HG03060 (cell line): ENCODE results near the gene CDKN2A.
A peak's percentile ranks its signal among the peaks of the same experiment; 100 is the strongest.

ENCODE experiments used
- ATAC-seq: cut with Tn5 transposase; IDR thresholded peaks from one replicate; pipeline ENCODE4 v1.9.1; 2021; ENCODE audit warnings: low read depth, moderate number of reproducible peaks; ENCODE audit not compliant: unreplicated experiment

The CDKN2A gene

GRCh38 chr9:21993893-21994555, at the start of gene CDKN2A:
Gene CDKN2A, minus strand, starts transcription at chr9:21994392.
- ATAC-seq = no peak

- ATAC-seq = no peak
These were observed 49.7 kb upstream of the CDKN2A start for GRCh38 chr9:22043928-22044327.

- no peak for ATAC-seq
These were observed 47.6 kb upstream of the CDKN2A start for GRCh38 chr9:22041775-22042174.

- no peak for ATAC-seq
These were observed 47.2 kb upstream of the CDKN2A start for GRCh38 chr9:22041344-22041743.

GRCh38 chr9:22040760-22041159, 46.6 kb upstream of the CDKN2A start:
- ATAC-seq = no peak

GRCh38 chr9:22039258-22039657, 45.1 kb upstream of the CDKN2A start:
- no peak for ATAC-seq

GRCh38 chr9:22037954-22038690, 43.9 kb upstream of the CDKN2A start:
- no peak for ATAC-seq

- no peak for ATAC-seq
These were observed 42.9 kb upstream of the CDKN2A start for GRCh38 chr9:22036866-22037626.

GRCh38 chr9:22035591-22036011, 41.4 kb upstream of the CDKN2A start:
- no peak for ATAC-seq

GRCh38 chr9:22033012-22033630, 38.9 kb upstream of the CDKN2A start:
- ATAC-seq = no peak

- ATAC-seq = no peak
These were observed 37.6 kb upstream of the CDKN2A start for GRCh38 chr9:22031655-22032411.

GRCh38 chr9:22030101-22030598, 36.0 kb upstream of the CDKN2A start:
- ATAC-seq = peak; percentile 62

GRCh38 chr9:22029231-22029630, 35.0 kb upstream of the CDKN2A start:
- no peak for ATAC-seq

- ATAC-seq = no peak
These were observed 34.2 kb upstream of the CDKN2A start for GRCh38 chr9:22028394-22028793.

GRCh38 chr9:22026696-22027095, 32.5 kb upstream of the CDKN2A start:
- no peak for ATAC-seq

GRCh38 chr9:22022396-22022795, 28.2 kb upstream of the CDKN2A start:
- no peak for ATAC-seq

GRCh38 chr9:22010866-22011625, 16.9 kb upstream of the CDKN2A start:
- ATAC-seq = no peak

- ATAC-seq = peak; percentile 40
These were observed 15.3 kb upstream of the CDKN2A start for GRCh38 chr9:22009506-22009867.

- peak; percentile 83 for ATAC-seq
These were observed 14.7 kb upstream of the CDKN2A start, which contains the start of gene CDKN2B for GRCh38 chr9:22008717-22009505. Gene CDKN2B, minus strand, starts transcription at chr9:22009305. Its CDS starts 352 bp downstream, at chr9:22008953.
